ENCODE data around the gene LCOR. TPM values are rescaled to one million over a fixed set of nuclear protein-coding genes. Genes with fewer than 3 reads are reported as not detected.

Gene LCOR
- total RNA-seq, 4 donors from 2014 or later, result 9.2 to 20.0 (median 14.6) TPM

DNA sequence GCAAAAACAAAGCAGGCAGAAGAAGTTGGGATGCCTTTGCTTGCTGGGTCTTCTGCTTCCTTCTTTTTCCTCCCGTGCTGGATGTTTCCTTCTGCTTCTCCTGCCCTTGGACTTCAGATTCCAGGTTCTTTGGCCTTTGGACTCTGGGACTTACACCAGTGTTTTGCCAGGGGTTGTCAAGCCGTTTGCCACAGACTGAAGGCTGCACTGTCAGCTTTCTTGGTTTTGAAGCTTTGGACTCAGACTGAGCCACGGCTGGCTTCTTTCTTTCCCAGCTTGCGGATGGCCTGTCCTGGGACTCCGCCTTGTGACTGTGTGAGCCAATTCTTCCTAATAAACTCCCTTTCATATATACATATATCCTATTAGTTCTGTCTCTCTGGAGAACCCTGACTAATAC lies 11.3 kb upstream of the LCOR start:
- in situ Hi-C loops (cut with MboI; ENCODE audit: low sequenced_read_pairs in 4 of 4), result loop anchor here in 1 of 4 donors (10.0 kb wide), 1 partner anchor 446 kb away; no protein-coding TSS in a partner anchor
- Histone ChIP-seq H3K27ac (no peak overlapping the region), H3K27me3 (no peaks in the 10 kb centered on the region), H3K4me1 (no peaks in the 10 kb centered on the region), H3K36me3 (no peaks in the 10 kb centered on the region), H3K4me3 (no peak overlapping the region), H3K9me3 (no peaks in the 10 kb centered on the region)
- no peak for TF ChIP-seq POLR2A (IDR thresholded peaks at IDR 0.05)
- TF ChIP-seq, protein P1, sequence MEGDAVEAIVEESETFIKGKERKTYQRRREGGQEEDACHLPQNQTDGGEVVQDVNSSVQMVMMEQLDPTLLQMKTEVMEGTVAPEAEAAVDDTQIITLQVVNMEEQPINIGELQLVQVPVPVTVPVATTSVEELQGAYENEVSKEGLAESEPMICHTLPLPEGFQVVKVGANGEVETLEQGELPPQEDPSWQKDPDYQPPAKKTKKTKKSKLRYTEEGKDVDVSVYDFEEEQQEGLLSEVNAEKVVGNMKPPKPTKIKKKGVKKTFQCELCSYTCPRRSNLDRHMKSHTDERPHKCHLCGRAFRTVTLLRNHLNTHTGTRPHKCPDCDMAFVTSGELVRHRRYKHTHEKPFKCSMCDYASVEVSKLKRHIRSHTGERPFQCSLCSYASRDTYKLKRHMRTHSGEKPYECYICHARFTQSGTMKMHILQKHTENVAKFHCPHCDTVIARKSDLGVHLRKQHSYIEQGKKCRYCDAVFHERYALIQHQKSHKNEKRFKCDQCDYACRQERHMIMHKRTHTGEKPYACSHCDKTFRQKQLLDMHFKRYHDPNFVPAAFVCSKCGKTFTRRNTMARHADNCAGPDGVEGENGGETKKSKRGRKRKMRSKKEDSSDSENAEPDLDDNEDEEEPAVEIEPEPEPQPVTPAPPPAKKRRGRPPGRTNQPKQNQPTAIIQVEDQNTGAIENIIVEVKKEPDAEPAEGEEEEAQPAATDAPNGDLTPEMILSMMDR (IDR thresholded peaks at IDR 0.05 in 4 of 5, conservative IDR thresholded peaks at IDR 0.05 in 1 of 5), result no peak
- no peak for DNase-seq
- intact Hi-C loops (cut with DNase I; ENCODE audit: low total_unique reads), result no loop called here
- ATAC-seq, result no peak

DNA sequence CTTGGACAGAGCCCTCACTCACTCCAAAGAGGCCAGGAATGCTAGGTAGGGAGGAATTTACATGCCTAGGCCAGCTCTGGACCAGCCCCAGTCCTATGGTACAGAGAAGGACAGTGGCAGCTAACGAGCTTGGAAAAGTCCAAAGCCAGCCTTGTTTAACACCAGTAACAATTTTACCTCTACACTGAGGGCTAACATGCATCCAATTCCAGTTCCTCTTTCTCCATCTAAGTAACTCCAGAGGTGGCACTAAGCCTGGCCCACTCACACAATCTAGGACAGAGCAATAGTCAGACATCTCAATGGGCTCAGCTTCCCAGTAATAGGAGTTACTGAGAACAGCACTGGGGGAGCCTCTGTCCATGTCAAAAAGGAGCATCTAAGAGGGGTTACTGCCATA lies 5.7 kb upstream of the LCOR start:
- DNase-seq (no peak), ATAC-seq (no peak)
- TF ChIP-seq, protein P1 (IDR thresholded peaks at IDR 0.05 in 4 of 5, conservative IDR thresholded peaks at IDR 0.05 in 1 of 5), result no peak
- no peak for TF ChIP-seq POLR2A (IDR thresholded peaks at IDR 0.05)
- no peak overlapping the region for H3K27ac ChIP-seq
- intact Hi-C loops (cut with DNase I; ENCODE audit: low total_unique reads) (no loop called here), in situ Hi-C loops (cut with MboI; ENCODE audit: low sequenced_read_pairs in 4 of 4) (loop anchor here in 1 of 4 donors (10.0 kb wide), 1 partner anchor 452 kb away; no protein-coding TSS in a partner anchor)
- H3K36me3 ChIP-seq, result no peaks in the 10 kb centered on the region
- H3K4me1 ChIP-seq, result peaks cover 4 to 7% of the 10 kb centered on the region in 2 donors
- H3K4me3 ChIP-seq, result no peak overlapping the region
- H3K9me3 ChIP-seq, result no peaks in the 10 kb centered on the region
- H3K27me3 ChIP-seq, result no peaks in the 10 kb centered on the region

DNA sequence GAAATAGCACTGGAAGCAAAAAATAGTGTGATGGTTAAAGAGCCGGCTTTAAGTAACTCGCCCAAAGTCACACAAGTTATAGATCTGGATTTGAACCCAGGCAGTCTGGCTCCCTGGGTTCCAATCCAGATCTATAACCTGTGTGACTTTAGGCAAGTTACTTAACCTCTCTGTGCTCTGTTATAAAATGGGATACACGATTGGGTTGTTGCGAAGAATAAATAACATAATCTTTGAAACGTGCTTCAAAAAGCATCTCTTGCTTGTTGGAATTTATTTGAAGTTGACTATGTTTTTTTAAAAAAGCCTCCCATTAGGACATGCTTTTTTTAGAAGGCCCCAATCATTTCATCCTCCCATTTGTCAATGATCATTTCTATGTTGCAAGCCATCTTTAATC lies 3.5 kb upstream of the LCOR start:
- in situ Hi-C loops (cut with MboI; ENCODE audit: low sequenced_read_pairs in 4 of 4) (loop anchor here in 1 of 4 donors (10.0 kb wide), 1 partner anchor 454 kb away; no protein-coding TSS in a partner anchor), intact Hi-C loops (cut with DNase I; ENCODE audit: low total_unique reads) (no loop called here)
- Histone ChIP-seq H3K4me3 (no peak overlapping the region), H3K27ac (no peak overlapping the region), H3K27me3 (no peaks in the 10 kb centered on the region), H3K36me3 (no peaks in the 10 kb centered on the region), H3K4me1 (peaks cover 6 to 13% of the 10 kb centered on the region in 2 donors), H3K9me3 (no peaks in the 10 kb centered on the region)
- no peak for DNase-seq
- TF ChIP-seq, protein P1 (IDR thresholded peaks at IDR 0.05 in 4 of 5, conservative IDR thresholded peaks at IDR 0.05 in 1 of 5), result no peak
- no peak for TF ChIP-seq POLR2A (IDR thresholded peaks at IDR 0.05)
- ATAC-seq, result no peak

DNA sequence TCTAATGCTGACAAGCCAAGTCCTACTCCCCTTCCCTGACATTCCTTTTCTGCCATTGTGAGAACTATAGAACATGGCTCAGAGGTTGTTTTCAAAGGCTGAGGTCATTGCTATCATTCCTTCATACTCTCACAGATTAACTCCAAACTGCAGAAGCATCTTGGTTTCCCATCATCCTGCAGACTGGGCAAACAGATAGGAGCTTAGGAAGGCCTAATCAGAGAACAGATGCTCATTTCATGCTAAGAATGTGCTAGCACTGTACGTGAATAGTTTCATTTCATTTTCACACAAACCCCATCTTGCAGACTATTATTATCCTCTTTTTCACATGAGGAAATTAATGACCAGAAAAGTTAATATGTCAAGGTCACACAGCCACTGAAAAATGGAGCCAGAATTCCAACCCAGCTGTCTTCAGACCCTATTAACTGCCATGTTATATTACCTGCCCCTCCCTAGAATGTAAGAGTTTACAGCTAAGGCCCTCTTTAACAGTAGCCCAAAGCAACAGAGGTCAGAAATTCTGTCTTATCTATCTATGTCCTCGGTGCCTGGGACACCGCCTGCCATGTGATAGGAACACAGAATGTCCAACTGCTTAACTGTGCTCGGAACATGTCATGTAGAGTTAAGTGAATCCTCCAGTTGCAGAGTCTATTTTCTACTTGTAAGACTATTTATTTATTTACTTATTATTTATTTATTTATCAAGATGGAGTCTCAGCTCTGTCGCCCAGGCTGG lies 2.9 kb upstream of the LCOR start:
- TF ChIP-seq POLR2A (IDR thresholded peaks at IDR 0.05), result no peak
- TF ChIP-seq, protein P1 (IDR thresholded peaks at IDR 0.05 in 4 of 5, conservative IDR thresholded peaks at IDR 0.05 in 1 of 5), result no peak
- H3K4me3 ChIP-seq, result no peak overlapping the region
- intact Hi-C loops (cut with DNase I; ENCODE audit: low total_unique reads), result no loop called here
- in situ Hi-C loops (cut with MboI; ENCODE audit: low sequenced_read_pairs in 4 of 4), result loop anchor here in 1 of 4 donors (10.0 kb wide), 1 partner anchor 454 kb away; no protein-coding TSS in a partner anchor
- H3K27me3 ChIP-seq, result no peaks in the 10 kb centered on the region
- no peak for DNase-seq
- no peak for ATAC-seq
- no peaks in the 10 kb centered on the region for H3K9me3 ChIP-seq
- no peaks in the 10 kb centered on the region for H3K36me3 ChIP-seq
- no peak overlapping the region for H3K27ac ChIP-seq
- H3K4me1 ChIP-seq, result peaks cover 12 to 18% of the 10 kb centered on the region in 2 donors
